H54 (cell line): Measurements from ENCODE around the gene SLCO3A1.

Experiments used
- DNase-seq: peaks from one replicate; pipeline ENCODE4 v3.0.0; 2011; ENCODE audit warnings: low spot score, mixed read lengths; ENCODE audit not compliant: insufficient read length
- FAIRE-seq: peaks from 3 replicates; lab custom pipeline; 2011; peaks lifted over from hg19 to GRCh38; lab: Jason Lieb, UNC
- POLR2A ChIP-seq: IDR thresholded peaks from 2 replicates; pipeline ENCODE4 v1.6.1; 2011; ENCODE audit warnings: low read depth, mild to moderate bottlenecking, low read length

The SLCO3A1 gene

GRCh38 chr15:92163641-92164040, 310.1 kb downstream of the SLCO3A1 start:
- no peak for TF ChIP-seq POLR2A
- FAIRE-seq (no peak), DNase-seq (no peak)

GRCh38 chr15:92164327-92165000, 311.0 kb downstream of the SLCO3A1 start:
- no peak for DNase-seq
- no peak for FAIRE-seq
- no peak for TF ChIP-seq POLR2A

- FAIRE-seq: no peak
- no peak for DNase-seq
- no peak for TF ChIP-seq POLR2A
Measured at GRCh38 chr15:92165001-92165346, 311.5 kb downstream of the SLCO3A1 start.

GRCh38 chr15:92166029-92166428, 312.5 kb downstream of the SLCO3A1 start:
- FAIRE-seq: no peak
- DNase-seq: no peak
- no peak for TF ChIP-seq POLR2A

GRCh38 chr15:92166751-92167405, 313.4 kb downstream of the SLCO3A1 start:
- DNase-seq: no peak
- FAIRE-seq: no peak
- no peak for TF ChIP-seq POLR2A

- no peak for TF ChIP-seq POLR2A
- no peak for FAIRE-seq
Measured at GRCh38 chr15:92167451-92167850, 313.9 kb downstream of the SLCO3A1 start.

GRCh38 chr15:92168066-92168683, 314.7 kb downstream of the SLCO3A1 start:
- no peak for FAIRE-seq

More at GRCh38 chr15:92167451-92167850, 313.9 kb downstream of the SLCO3A1 start:
- no peak for DNase-seq

GRCh38 chr15:92170897-92171296, 317.4 kb downstream of the SLCO3A1 start:
- no peak for TF ChIP-seq POLR2A
- FAIRE-seq: no peak

More at GRCh38 chr15:92168066-92168683, 314.7 kb downstream of the SLCO3A1 start:
- no peak for DNase-seq
- TF ChIP-seq POLR2A: no peak

GRCh38 chr15:92178911-92179310, 325.4 kb downstream of the SLCO3A1 start:
- no peak for FAIRE-seq

More at GRCh38 chr15:92170897-92171296, 317.4 kb downstream of the SLCO3A1 start:
- DNase-seq: no peak

GRCh38 chr15:92184142-92184541, 330.6 kb downstream of the SLCO3A1 start:
- no peak for FAIRE-seq
- TF ChIP-seq POLR2A: no peak

More at GRCh38 chr15:92178911-92179310, 325.4 kb downstream of the SLCO3A1 start:
- TF ChIP-seq POLR2A: no peak
- DNase-seq: no peak

GRCh38 chr15:92184679-92185230, 331.2 kb downstream of the SLCO3A1 start:
- FAIRE-seq (no peak), DNase-seq (no peak)
- no peak for TF ChIP-seq POLR2A

More at GRCh38 chr15:92184142-92184541, 330.6 kb downstream of the SLCO3A1 start:
- no peak for DNase-seq

GRCh38 chr15:92187975-92188374, 334.5 kb downstream of the SLCO3A1 start:
- DNase-seq (no peak), FAIRE-seq (no peak)
- TF ChIP-seq POLR2A: no peak

- FAIRE-seq: no peak
- TF ChIP-seq POLR2A: no peak
- DNase-seq: no peak
Measured at GRCh38 chr15:92189166-92189565, 335.7 kb downstream of the SLCO3A1 start.

GRCh38 chr15:92195241-92195640, 341.7 kb downstream of the SLCO3A1 start:
- no peak for TF ChIP-seq POLR2A
- no peak for FAIRE-seq
- no peak for DNase-seq

GRCh38 chr15:92196342-92196741, 342.8 kb downstream of the SLCO3A1 start:
- TF ChIP-seq POLR2A: no peak

More at GRCh38 chr15:92196342-92196741, 342.8 kb downstream of the SLCO3A1 start:
- DNase-seq (no peak), FAIRE-seq (no peak)
